Activated CD8-positive, alpha-beta T cell treated with anti-CD3 and anti-CD28 coated beads for 36 hours (primary cell): Measurements from ENCODE around the gene GRPEL1. TPM values are rescaled to one million over a fixed set of nuclear protein-coding genes. Genes with fewer than 3 reads are reported as not detected.

Source experiments
- ATAC-seq: fragments of 200-7000 bp; cut with Tn5 transposase; one replicate; pipeline ENCODE4 v1.10.0; 2021; ENCODE audit warnings: mild to moderate bottlenecking, moderate library complexity
- CTCF ChIA-PET: fragments of 350-600 bp; sonication (Branson Sonifier 250); formaldehyde crosslinking; loops from one replicate; lab custom pipeline; 2021; ENCODE audit warnings: antibody characterized with exemption; lab: Charles Lee
- POLR2A ChIA-PET: fragments of 350-600 bp; sonication (Branson Sonifier 250); formaldehyde crosslinking; loops from one replicate; lab custom pipeline; 2021; ENCODE audit warnings: antibody characterized with exemption; lab: Charles Lee
- DNase-seq: peaks from one replicate; pipeline ENCODE4 v3.0.0-alpha.2; 2020
- H3K27ac Mint-ChIP-seq: one replicate; pipeline ENCODE4 v1.8.0; 2021; ENCODE audit warnings: mild to moderate bottlenecking, mixed read lengths
- H3K27me3 Mint-ChIP-seq: one replicate; pipeline ENCODE4 v1.8.0; 2021; ENCODE audit warnings: mixed read lengths
- H3K36me3 Mint-ChIP-seq: one replicate; pipeline ENCODE4 v1.8.0; 2021; ENCODE audit warnings: low read depth, mixed read lengths
- H3K4me1 Mint-ChIP-seq: one replicate; pipeline ENCODE4 v1.8.0; 2021; ENCODE audit warnings: low read depth, mixed read lengths
- H3K4me3 Mint-ChIP-seq: one replicate; pipeline ENCODE4 v1.8.0; 2021; ENCODE audit warnings: mild to moderate bottlenecking, moderate library complexity, mixed read lengths
- H3K9me3 Mint-ChIP-seq: one replicate; pipeline ENCODE4 v1.8.0; 2021; ENCODE audit warnings: mixed read lengths
- CTCF ChIP-seq: fragments of 200-600 bp; IDR thresholded peaks from one replicate; pipeline ENCODE4 v1.8.0; 2022; ENCODE audit warnings: antibody characterized with exemption, mild to moderate bottlenecking
- intact Hi-C: fragments of 100-400 bp; cut with micrococcal nuclease; formaldehyde crosslinking; loops from one replicate; pipeline ENCODE4 v1.10.0; 2022
- total RNA-seq, 2 experiments: library from RNA; stranded (reverse); gene quantifications; one replicate each; pipeline ENCODE4 v1.2.3, GENCODE V29; 2021

The GRPEL1 gene
- total RNA-seq, 2 experiments from 2014 or later: 82.4 to 84.5 TPM

GRCh38 chr4:7049295-7049694 is 18.6 kb downstream of the GRPEL1 start:
- Mint-ChIP-seq H3K36me3 (peaks cover 6% of the 10 kb centered on the region), H3K4me3 (no peak overlapping the region), H3K9me3 (no peaks in the 10 kb centered on the region), H3K4me1 (peaks cover 63% of the 10 kb centered on the region), H3K27ac (no peak overlapping the region), H3K27me3 (no peaks in the 10 kb centered on the region)
- ChIA-PET CTCF (interaction anchor here (1.4 kb wide), 1 partner anchor 17 kb away, joined by 3 read pairs; no protein-coding TSS in a partner anchor), POLR2A (interaction anchor here (11.1 kb wide), 1 partner anchor 19 kb away, joined by 123 read pairs; the partner anchor contains the start of gene GRPEL1)
- no peak for TF ChIP-seq CTCF
- ATAC-seq: no peak
- intact Hi-C loops: no loop called here
- no peak for DNase-seq

DNA sequence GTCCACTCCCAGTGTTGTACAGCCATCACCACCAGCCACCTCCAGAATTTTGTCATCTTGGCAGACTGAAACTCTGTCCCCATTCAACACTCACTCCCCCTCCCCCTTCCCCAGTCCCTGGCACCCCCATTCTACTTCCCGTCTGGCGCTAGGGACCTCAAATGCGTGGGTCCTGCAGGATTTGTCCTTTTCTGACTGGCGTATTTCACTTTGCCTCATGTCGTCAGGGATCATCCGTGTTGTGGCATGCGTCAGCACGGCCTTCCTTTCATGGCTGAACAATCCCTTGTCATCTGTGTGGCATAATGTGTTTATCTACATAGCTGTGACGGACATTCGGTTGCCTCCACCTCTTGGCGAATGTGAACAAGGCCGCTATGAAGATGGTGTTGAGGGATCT is 19.2 kb downstream of the GRPEL1 start:
- Mint-ChIP-seq H3K36me3 (no peaks in the 10 kb centered on the region), H3K27ac (peak overlapping the region; percentile 13), H3K27me3 (no peaks in the 10 kb centered on the region), H3K4me1 (peaks cover 62% of the 10 kb centered on the region), H3K4me3 (no peak overlapping the region), H3K9me3 (no peaks in the 10 kb centered on the region)
- POLR2A ChIA-PET: interaction anchor here (6.2 to 11.1 kb wide), 2 partner anchors 11 to 20 kb away, joined by 67 to 123 read pairs; partner anchors contain the start of gene GRPEL1
- DNase-seq (no peak), ATAC-seq (no peak)
- intact Hi-C loops: no loop called here
- no peak for TF ChIP-seq CTCF
- CTCF ChIA-PET: no interaction called here

- no peaks in the 10 kb centered on the region for H3K9me3 Mint-ChIP-seq
- no peak for TF ChIP-seq CTCF
- H3K27me3 Mint-ChIP-seq: no peaks in the 10 kb centered on the region
- peaks cover 57% of the 10 kb centered on the region for H3K4me1 Mint-ChIP-seq
- ChIA-PET POLR2A (interaction anchor here (6.2 to 11.1 kb wide), 2 partner anchors 13 to 21 kb away, joined by 67 to 123 read pairs; partner anchors contain the start of gene GRPEL1), CTCF (interaction anchor here (1.1 to 1.2 kb wide), 2 partner anchors 15 to 20 kb away, joined by 4 read pairs; no protein-coding TSS in a partner anchor)
- H3K4me3 Mint-ChIP-seq: no peak overlapping the region
- H3K27ac Mint-ChIP-seq: peak overlapping the region; percentile 4
- no peaks in the 10 kb centered on the region for H3K36me3 Mint-ChIP-seq
- intact Hi-C loops: no loop called here
- ATAC-seq: no peak
- DNase-seq: no peak
Measured at GRCh38 chr4:7046971-7047370, 20.9 kb downstream of the GRPEL1 start.

GRCh38 chr4:7045961-7046921 is 21.6 kb downstream of the GRPEL1 start:
- no peak for ATAC-seq
- CTCF ChIA-PET: interaction anchor here (1.0 to 6.5 kb wide), 8 partner anchors 10 to 154 kb away, joined by 3 to 92 read pairs (median 4); partner anchors contain the start of gene GRPEL1
- H3K27ac Mint-ChIP-seq: peak overlapping the region; percentile 4

More at GRCh38 chr4:7045961-7046921, 21.6 kb downstream of the GRPEL1 start:
- H3K9me3 Mint-ChIP-seq: no peaks in the 10 kb centered on the region
- no peak for TF ChIP-seq CTCF
- POLR2A ChIA-PET: interaction anchor here (6.2 to 11.1 kb wide), 2 partner anchors 13 to 22 kb away, joined by 67 to 123 read pairs; partner anchors contain the start of gene GRPEL1
- intact Hi-C loops: no loop called here
- peaks cover 60% of the 10 kb centered on the region for H3K4me1 Mint-ChIP-seq
- H3K4me3 Mint-ChIP-seq: peak overlapping the region; percentile 87
- no peaks in the 10 kb centered on the region for H3K27me3 Mint-ChIP-seq
- DNase-seq: no peak
- no peaks in the 10 kb centered on the region for H3K36me3 Mint-ChIP-seq
